HCT116 (cell line): ENCODE results near the gene AQP7. TPM values are rescaled to one million over a fixed set of nuclear protein-coding genes. Genes with fewer than 3 reads are reported as not detected.

Experiments used
- ATAC-seq: fragments of 200-7000 bp; cut with Tn5 transposase; 2 replicates; pipeline ENCODE4 v1.9.1; 2020; ENCODE audit warnings: mild to moderate bottlenecking, moderate library complexity
- BruUV-seq: library from RNA; stranded (reverse); fragments of 400-500 nt; replicated peaks from 2 replicates; lab custom pipeline; 2021; lab: Mats Ljungman, UMichigan
- CTCF ChIA-PET: fragments of 300-600 bp; sonication (Branson Sonifier 250); formaldehyde crosslinking; loops from one replicate; lab custom pipeline; 2021; ENCODE audit warnings: antibody characterized with exemption; lab: Charles Lee
- POLR2A ChIA-PET: fragments of 300-600, 350-600 bp; sonication (Branson Sonifier 250); formaldehyde crosslinking; loops from one replicate; lab custom pipeline; 2021; ENCODE audit warnings: antibody characterized with exemption; lab: Charles Lee
- RAD21 ChIA-PET, 2 experiments: fragments of 300-600 bp; sonication (Branson Sonifier 250); formaldehyde crosslinking; loops; one replicate each; lab custom pipeline; 2023; ENCODE audit warnings: low total read pairs in 2 of 2; ENCODE audit not compliant: uncharacterized antibody in 2 of 2, unreplicated experiment in 2 of 2, low non-redundant PET in 1 of 2; lab: Charles Lee
- DNase-seq: peaks from one replicate; pipeline ENCODE4 v3.0.0-alpha.2; 2010; ENCODE audit warnings: low read depth, low spot score
- H2AFZ ChIP-seq: fragments of 200-600 bp; shearing (Covaris generic), sonication (generic); 2 replicates; pipeline ENCODE4 v1.6.1; 2017; ENCODE audit warnings: low read depth, mixed run types, mixed read lengths, antibody characterized with exemption, low read length; ENCODE audit not compliant: poor library complexity, severe bottlenecking
- H3K27ac ChIP-seq: 2 replicates; pipeline ENCODE4 v1.5.1; 2012; ENCODE audit warnings: low read depth, low read length
- H3K27me3 ChIP-seq: fragments of 200-600 bp; sonication (generic); 2 replicates; pipeline ENCODE4 v1.6.1; 2016; ENCODE audit warnings: mixed run types, low read length, mixed read lengths; ENCODE audit not compliant: insufficient read depth
- H3K36me3 ChIP-seq, 2 experiments: fragments of 200-500 bp in 1 of 2; fragments of 200-600 bp in 1 of 2; sonication (Bioruptor generic) in 1 of 2; sonication (generic) in 1 of 2; 2 replicates each; pipeline versions ENCODE4 v1.5.1 to v1.6.1; 2014 to 2016; ENCODE audit warnings: low read length in 2 of 2, inconsistent platforms in 1 of 2, mixed read lengths in 1 of 2, mixed run types in 1 of 2; ENCODE audit not compliant: insufficient read depth in 2 of 2, control insufficient read depth in 1 of 2
- H3K4me1 ChIP-seq, 2 experiments: fragments of 200-600 bp in 1 of 2; sonication (generic) in 1 of 2; 2 replicates each; pipeline versions ENCODE4 v1.5.1 to v1.6.1; 2012 to 2017; ENCODE audit warnings: low read length in 2 of 2, inconsistent platforms in 1 of 2, mild to moderate bottlenecking in 1 of 2, mixed read lengths in 1 of 2, mixed run types in 1 of 2, moderate library complexity in 1 of 2; ENCODE audit not compliant: insufficient read depth in 2 of 2, control insufficient read depth in 1 of 2
- H3K4me2 ChIP-seq: fragments of 200-600 bp; sonication (generic); 2 replicates; pipeline ENCODE4 v1.6.1; 2017; ENCODE audit warnings: mixed run types, low read length, mixed read lengths
- H3K4me3 ChIP-seq, 2 experiments: fragments of 200-600 bp in 1 of 2; sonication (generic) in 1 of 2; replicated peaks in 1 of 2; 2 replicates each; pipeline ENCODE4 v1.5.1; 2011 to 2016; ENCODE audit warnings: low read length in 2 of 2, control low read depth in 1 of 2, low read depth in 1 of 2, mild to moderate bottlenecking in 1 of 2, mixed read lengths in 1 of 2, mixed run types in 1 of 2
- H3K79me2 ChIP-seq: fragments of 200-600 bp; sonication (generic); 2 replicates; pipeline ENCODE4 v1.6.1; 2017; ENCODE audit warnings: mild to moderate bottlenecking, mixed run types, low read length, moderate library complexity, mixed read lengths; ENCODE audit not compliant: insufficient read depth
- H3K9ac ChIP-seq: fragments of 200-600 bp; sonication (generic); 2 replicates; pipeline ENCODE4 v1.6.1; 2016; ENCODE audit warnings: low read length, mixed read lengths
- H3K9me2 ChIP-seq: fragments of 200-600 bp; sonication (generic), shearing (Covaris generic); 2 replicates; pipeline ENCODE4 v1.6.1; 2017; ENCODE audit warnings: mixed run types, mild to moderate bottlenecking, moderate library complexity; ENCODE audit not compliant: insufficient read depth
- H3K9me3 ChIP-seq, 2 experiments: fragments of 200-500 bp in 1 of 2; fragments of 200-600 bp in 1 of 2; sonication (Bioruptor generic) in 1 of 2; sonication (generic) in 1 of 2; 2 replicates each; pipeline ENCODE4 v1.6.1; 2014 to 2017; ENCODE audit warnings: low read length in 2 of 2, mixed read lengths in 2 of 2, inconsistent platforms in 1 of 2, low read depth in 1 of 2, mild to moderate bottlenecking in 1 of 2, mixed run types in 1 of 2, moderate library complexity in 1 of 2; ENCODE audit not compliant: control insufficient read depth in 1 of 2, insufficient read depth in 1 of 2
- H4K20me1 ChIP-seq: fragments of 200-600 bp; sonication (generic), shearing (Covaris generic); 2 replicates; pipeline ENCODE4 v1.6.1; 2017; ENCODE audit warnings: mixed run types, mild to moderate bottlenecking, moderate library complexity; ENCODE audit not compliant: insufficient read depth
- EGR1 ChIP-seq: IDR thresholded peaks from 2 replicates; pipeline ENCODE4 v1.6.1; 2012; ENCODE audit warnings: low read depth
- ELF1 ChIP-seq: IDR thresholded peaks from 2 replicates; pipeline ENCODE4 v1.6.1; 2012; ENCODE audit warnings: low read depth, borderline replicate concordance
- EZH2 ChIP-seq: fragments of 200-600 bp; sonication (generic); IDR thresholded peaks from 2 replicates; pipeline ENCODE4 v1.6.1; 2017; ENCODE audit warnings: antibody characterized with exemption, mixed run types
- EZH2phosphoT487 ChIP-seq: fragments of 200-600 bp; IDR thresholded peaks from 2 replicates; pipeline ENCODE4 v1.6.1; 2018; ENCODE audit warnings: antibody characterized with exemption, borderline replicate concordance
- FOSL1 ChIP-seq: IDR thresholded peaks from 2 replicates; pipeline ENCODE4 v1.6.1; 2012; ENCODE audit warnings: low read depth
- MAX ChIP-seq: IDR thresholded peaks from 2 replicates; pipeline ENCODE4 v1.6.1; 2012
- POLR2A ChIP-seq: IDR thresholded peaks from 2 replicates; pipeline ENCODE4 v1.7.0; 2011; ENCODE audit warnings: borderline replicate concordance; ENCODE audit not compliant: insufficient read depth, insufficient read length; ENCODE audit errors: extremely low read depth
- POLR2AphosphoS5 ChIP-seq: IDR thresholded peaks from 2 replicates; pipeline ENCODE4 v1.6.1; 2011; ENCODE audit warnings: mild to moderate bottlenecking, low read depth, low read length, moderate library complexity
- SIN3A ChIP-seq: IDR thresholded peaks from 2 replicates; pipeline ENCODE4 v1.6.1; 2012; ENCODE audit warnings: low read depth
- SRF ChIP-seq: IDR thresholded peaks from 2 replicates; pipeline ENCODE4 v1.6.1; 2012; ENCODE audit warnings: low read depth
- TCF7L2 ChIP-seq: IDR thresholded peaks from 2 replicates; pipeline ENCODE4 v1.7.0; 2011; ENCODE audit warnings: borderline replicate concordance, inconsistent platforms; ENCODE audit not compliant: insufficient read depth, insufficient read length; ENCODE audit errors: extremely low read depth
- ZBTB33 ChIP-seq: IDR thresholded peaks from 2 replicates; pipeline ENCODE4 v1.6.1; 2011; ENCODE audit warnings: mild to moderate bottlenecking, low read length, moderate library complexity; ENCODE audit not compliant: insufficient replicate concordance; ENCODE audit errors: extremely low read depth
- ZFX ChIP-seq: fragments of 450-650 bp; IDR thresholded peaks from 2 replicates; pipeline ENCODE4 v1.6.1; 2017
- ZNF274 ChIP-seq: fragments of 200-500 bp; sonication (Bioruptor generic); IDR thresholded peaks from 2 replicates; pipeline ENCODE4 v1.6.1; 2014; ENCODE audit warnings: mild to moderate bottlenecking, low read depth, low read length, inconsistent platforms
- intact Hi-C: fragments of 100-400 bp; cut with micrococcal nuclease; formaldehyde crosslinking; loops from 2 replicates; pipeline ENCODE4 v1.10.0; 2022
- total RNA-seq: library from RNA; stranded (reverse); gene quantifications from one replicate; pipeline ENCODE4 v1.2.1, GENCODE V29; 2021; ENCODE audit not compliant: unreplicated experiment

Gene AQP7
- total RNA-seq, 1 experiment from 2014 or later: 0.96 TPM

- no peaks in the 10 kb centered on the region for H3K79me2 ChIP-seq
- H3K36me3 ChIP-seq: no peaks in the 10 kb centered on the region
- H3K9me2 ChIP-seq: no peaks in the 10 kb centered on the region
- H2AFZ ChIP-seq: peak overlapping the region; percentile 92
- TF ChIP-seq SRF (no peak), ZFX (no peak), MAX (no peak), TCF7L2 (no peak), EZH2phosphoT487 (no peak), EGR1 (no peak), ELF1 (no peak), ZNF274 (no peak), POLR2AphosphoS5 (no peak), POLR2A (no peak), FOSL1 (no peak), ZBTB33 (no peak), SIN3A (no peak), EZH2 (no peak)
- BruUV-seq: no TSS peak
- peak overlapping the region; percentile 46 to 61 for H3K4me3 ChIP-seq
- intact Hi-C loops: no loop called here
- no peak overlapping the region for H3K27ac ChIP-seq
- POLR2A ChIA-PET: no interaction called here
- H3K4me2 ChIP-seq: peak overlapping the region; percentile 97
- H3K4me1 ChIP-seq: peaks cover 44 to 55% of the 10 kb centered on the region in 2 experiments
- peak overlapping the region; percentile 38 for H3K9ac ChIP-seq
- ATAC-seq (no peak), DNase-seq (no peak)
- H4K20me1 ChIP-seq: no peaks in the 10 kb centered on the region
- H3K27me3 ChIP-seq: no peaks in the 10 kb centered on the region
- CTCF ChIA-PET: interaction anchor here (1.1 to 2.1 kb wide), 2 partner anchors 17 to 20 kb away, joined by 3 to 12 read pairs; no protein-coding TSS in a partner anchor
- no peaks in the 10 kb centered on the region for H3K9me3 ChIP-seq
- RAD21 ChIA-PET: interaction anchor here in 1 of 2 experiments (0.9 kb wide), 1 partner anchor 31 kb away, joined by 3 read pairs; no protein-coding TSS in a partner anchor
Measured at GRCh38 chr9:33446240-33446945, 44.0 kb upstream of the AQP7 start.
